Tibial nerve (tissue), 4 donors: ENCODE results near the gene OR51D1.

Source experiments
- CTCF ChIP-seq, 5 experiments: fragments of 200-600 bp in 3 of 5; fragments of 450-650 bp in 2 of 5; sonication (generic) in 3 of 5; IDR thresholded peaks; one replicate each; pipeline ENCODE4 v1.5.1; 2016 to 2019; ENCODE audit warnings: antibody characterized with exemption in 5 of 5, mild to moderate bottlenecking in 3 of 5, moderate library complexity in 2 of 5
- EP300 ChIP-seq, 2 donors: sonication (generic); formaldehyde crosslinking; IDR thresholded peaks; one replicate each; pipeline ENCODE4 v1.6.1; 2017; ENCODE audit warnings: antibody characterized with exemption in 2 of 2, mild to moderate bottlenecking in 1 of 2
- POLR2A ChIP-seq, 2 donors: fragments of 450-650 bp; IDR thresholded peaks; one replicate each; pipeline ENCODE4 v1.6.1; 2017; ENCODE audit warnings: antibody characterized with exemption in 2 of 2, mild to moderate bottlenecking in 2 of 2, moderate library complexity in 2 of 2

- TF ChIP-seq CTCF (IDR thresholded peaks at IDR 0.05) = no peak
- no peak for TF ChIP-seq POLR2A (IDR thresholded peaks at IDR 0.05)
- TF ChIP-seq EP300 (IDR thresholded peaks at IDR 0.05) = no peak
These were observed 40.7 kb downstream of the OR51D1 start for GRCh38 chr11:4677948-4678347.
